NAMALWA (cell line): Measurements from ENCODE around the gene KISS1R.

Source experiments
- DNase-seq: peaks from one replicate; pipeline ENCODE4 v3.0.0-alpha.2; 2015; ENCODE audit warnings: low spot score

The KISS1R gene

GRCh38 chr19:900302-901111, 16.6 kb upstream of the KISS1R start:
- no peak for DNase-seq

GRCh38 chr19:901216-902092, 15.7 kb upstream of the KISS1R start:
- no peak for DNase-seq

GRCh38 chr19:902093-902370, 15.1 kb upstream of the KISS1R start:
- DNase-seq: no peak

- no peak for DNase-seq
Observed at GRCh38 chr19:902446-903226, 14.5 kb upstream of the KISS1R start.

- DNase-seq: no peak
Observed at GRCh38 chr19:903266-903797, 13.8 kb upstream of the KISS1R start.

- no peak for DNase-seq
Observed at GRCh38 chr19:904545-904944, 12.6 kb upstream of the KISS1R start.

- DNase-seq: peak; percentile 74
Observed at GRCh38 chr19:906480-906879, 10.7 kb upstream of the KISS1R start.

- DNase-seq: peak; percentile 59
Observed at GRCh38 chr19:907183-907853, 9.8 kb upstream of the KISS1R start.

- no peak for DNase-seq
Observed at GRCh38 chr19:911197-912033, 5.7 kb upstream of the KISS1R start.

GRCh38 chr19:912181-913079, 4.7 kb upstream of the KISS1R start:
- no peak for DNase-seq

- DNase-seq: peak; percentile 71
Observed at GRCh38 chr19:913080-913748, 3.9 kb upstream of the KISS1R start, which contains the start of gene R3HDM4. Gene R3HDM4, minus strand, starts transcription at chr19:913219. Its CDS starts 62 bp downstream, at chr19:913157.

- DNase-seq: no peak
Observed at GRCh38 chr19:916645-917322, 349 bp upstream of the KISS1R start.

GRCh38 chr19:918152-918437, 962 bp downstream of the KISS1R start:
- no peak for DNase-seq

- DNase-seq: no peak
Observed at GRCh38 chr19:918481-919198, 1.5 kb downstream of the KISS1R start.

- no peak for DNase-seq
Observed at GRCh38 chr19:919199-920050, 2.3 kb downstream of the KISS1R start.

- DNase-seq: peak; percentile 49
Observed at GRCh38 chr19:920051-920864, 3.1 kb downstream of the KISS1R start.
